Neural cell (in vitro differentiated cells): ENCODE data around the gene FUCA2.

ENCODE experiments used
- CTCF ChIP-seq: fragments of 450-650 bp; IDR thresholded peaks from 2 replicates; pipeline ENCODE4 v1.5.1; 2014; ENCODE audit warnings: antibody characterized with exemption, mild to moderate bottlenecking, moderate library complexity; ENCODE audit not compliant: poor library complexity, severe bottlenecking
- EP300 ChIP-seq: fragments of 450-650 bp; conservative IDR thresholded peaks from 2 replicates; pipeline ENCODE4 v1.6.1; 2014; ENCODE audit warnings: antibody characterized with exemption, mild to moderate bottlenecking, moderate library complexity; ENCODE audit not compliant: poor library complexity, severe bottlenecking
- EZH2 ChIP-seq: fragments of 200-600, 300-800 bp; shearing (Covaris generic), sonication (generic); IDR thresholded peaks from 2 replicates; pipeline ENCODE4 v1.6.1; 2014; ENCODE audit warnings: antibody characterized with exemption, low read length, borderline replicate concordance, mild to moderate bottlenecking; ENCODE audit not compliant: insufficient read depth, poor library complexity, severe bottlenecking
- MXI1 ChIP-seq: fragments of 450-650 bp; conservative IDR thresholded peaks from 2 replicates; pipeline ENCODE4 v1.6.1; 2014; ENCODE audit warnings: antibody characterized with exemption, mild to moderate bottlenecking; ENCODE audit not compliant: poor library complexity, severe bottlenecking
- POLR2AphosphoS5 ChIP-seq: IDR thresholded peaks from 2 replicates; pipeline ENCODE4 v1.6.1; 2012
- RAD21 ChIP-seq: fragments of 450-650 bp; conservative IDR thresholded peaks from 2 replicates; pipeline ENCODE4 v1.6.1; 2014; ENCODE audit warnings: antibody characterized with exemption, mild to moderate bottlenecking, moderate library complexity
- REST ChIP-seq: IDR thresholded peaks from 2 replicates; pipeline ENCODE4 v1.6.1; 2012; ENCODE audit warnings: borderline replicate concordance
- SMC3 ChIP-seq: fragments of 450-650 bp; conservative IDR thresholded peaks from 2 replicates; pipeline ENCODE4 v1.6.1; 2014; ENCODE audit warnings: antibody characterized with exemption, mild to moderate bottlenecking, moderate library complexity; ENCODE audit not compliant: poor library complexity

GRCh38 chr6:143510991-143511891 lies at the start of gene FUCA2:
- no peak for TF ChIP-seq CTCF
- no peak for TF ChIP-seq EZH2
- no peak for TF ChIP-seq EP300
- no peak for TF ChIP-seq MXI1
- no peak for TF ChIP-seq RAD21
- TF ChIP-seq REST, result no peak
- TF ChIP-seq POLR2AphosphoS5, result no peak
- no peak for TF ChIP-seq SMC3
